HL-60/S4 treated with phorbol 12-myristate 13-acetate at 8.2 ng/mL for 4 days and 3 days (cell line): ENCODE measurements around the gene PRDM15.

Source experiments
- in situ Hi-C: fragments of 300-500 bp; cut with MboI; formaldehyde crosslinking; loops from 2 replicates; pipeline ENCODE4 v1.15.0; 2022; ENCODE audit warnings: low sequenced_read_pairs

Gene PRDM15

GRCh38 chr21:41753006-41753898 is 125.9 kb downstream of the PRDM15 start:
- in situ Hi-C loops = no loop called here

GRCh38 chr21:41752231-41752681 is 126.9 kb downstream of the PRDM15 start:
- in situ Hi-C loops = no loop called here

- in situ Hi-C loops = no loop called here
Observed at GRCh38 chr21:41751611-41752011, 127.5 kb downstream of the PRDM15 start.

- in situ Hi-C loops = no loop called here
Observed at GRCh38 chr21:41750532-41751151, 128.5 kb downstream of the PRDM15 start.

GRCh38 chr21:41750051-41750450 is 129.1 kb downstream of the PRDM15 start:
- in situ Hi-C loops = no loop called here

- in situ Hi-C loops = no loop called here
Observed at GRCh38 chr21:41749286-41749685, 129.9 kb downstream of the PRDM15 start.
